8988T (cell line): ENCODE measurements around the gene DNAI2.

Source experiments
- DNase-seq: peaks from one replicate; pipeline ENCODE4 v3.0.0; 2011

Gene DNAI2, protein sequence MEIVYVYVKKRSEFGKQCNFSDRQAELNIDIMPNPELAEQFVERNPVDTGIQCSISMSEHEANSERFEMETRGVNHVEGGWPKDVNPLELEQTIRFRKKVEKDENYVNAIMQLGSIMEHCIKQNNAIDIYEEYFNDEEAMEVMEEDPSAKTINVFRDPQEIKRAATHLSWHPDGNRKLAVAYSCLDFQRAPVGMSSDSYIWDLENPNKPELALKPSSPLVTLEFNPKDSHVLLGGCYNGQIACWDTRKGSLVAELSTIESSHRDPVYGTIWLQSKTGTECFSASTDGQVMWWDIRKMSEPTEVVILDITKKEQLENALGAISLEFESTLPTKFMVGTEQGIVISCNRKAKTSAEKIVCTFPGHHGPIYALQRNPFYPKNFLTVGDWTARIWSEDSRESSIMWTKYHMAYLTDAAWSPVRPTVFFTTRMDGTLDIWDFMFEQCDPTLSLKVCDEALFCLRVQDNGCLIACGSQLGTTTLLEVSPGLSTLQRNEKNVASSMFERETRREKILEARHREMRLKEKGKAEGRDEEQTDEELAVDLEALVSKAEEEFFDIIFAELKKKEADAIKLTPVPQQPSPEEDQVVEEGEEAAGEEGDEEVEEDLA

DNA sequence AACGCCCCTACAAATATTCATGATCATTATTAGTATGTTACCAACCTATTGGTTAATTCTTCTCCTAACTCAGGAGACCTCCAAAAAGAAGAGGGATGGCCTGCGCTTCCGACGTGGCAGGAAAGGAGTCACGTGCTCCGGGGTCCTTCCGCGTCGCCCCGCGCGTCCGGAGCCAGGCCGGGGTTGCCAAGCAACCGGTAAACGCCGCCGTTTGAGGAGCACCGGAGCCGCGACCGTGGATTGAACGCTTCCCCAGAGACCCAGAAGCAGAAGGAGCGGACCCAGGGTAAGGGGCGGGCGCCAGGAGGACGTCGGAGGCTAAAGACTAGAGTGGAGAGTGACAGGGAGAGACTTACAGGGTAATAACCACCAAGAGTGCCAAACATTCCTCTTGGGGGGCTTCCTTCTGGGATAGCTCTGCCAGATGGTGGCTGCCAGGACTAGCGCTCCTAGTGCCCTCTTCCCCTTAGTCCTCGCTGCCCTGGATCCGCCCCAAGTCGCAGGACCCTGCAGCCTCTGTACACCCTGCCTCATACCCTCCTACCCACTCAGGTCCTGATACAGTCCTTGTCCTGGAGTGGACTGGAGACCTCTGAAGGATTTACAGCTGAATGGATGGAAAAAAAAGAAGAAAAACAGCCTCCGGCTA, at the start of gene DNAI2:
Gene DNAI2 (plus strand): TSS at position 175 of the 649 bp plus-strand sequence. CDS start 7,584 bp downstream, outside the sequence.
- no peak for DNase-seq

GRCh38 chr17:74224959-74225725, 48.9 kb upstream of the DNAI2 start:
- no peak for DNase-seq

- no peak for DNase-seq
Measured at GRCh38 chr17:74226252-74226651, 47.8 kb upstream of the DNAI2 start.

- DNase-seq = no peak
Measured at GRCh38 chr17:74227271-74228080, 46.6 kb upstream of the DNAI2 start.

DNA sequence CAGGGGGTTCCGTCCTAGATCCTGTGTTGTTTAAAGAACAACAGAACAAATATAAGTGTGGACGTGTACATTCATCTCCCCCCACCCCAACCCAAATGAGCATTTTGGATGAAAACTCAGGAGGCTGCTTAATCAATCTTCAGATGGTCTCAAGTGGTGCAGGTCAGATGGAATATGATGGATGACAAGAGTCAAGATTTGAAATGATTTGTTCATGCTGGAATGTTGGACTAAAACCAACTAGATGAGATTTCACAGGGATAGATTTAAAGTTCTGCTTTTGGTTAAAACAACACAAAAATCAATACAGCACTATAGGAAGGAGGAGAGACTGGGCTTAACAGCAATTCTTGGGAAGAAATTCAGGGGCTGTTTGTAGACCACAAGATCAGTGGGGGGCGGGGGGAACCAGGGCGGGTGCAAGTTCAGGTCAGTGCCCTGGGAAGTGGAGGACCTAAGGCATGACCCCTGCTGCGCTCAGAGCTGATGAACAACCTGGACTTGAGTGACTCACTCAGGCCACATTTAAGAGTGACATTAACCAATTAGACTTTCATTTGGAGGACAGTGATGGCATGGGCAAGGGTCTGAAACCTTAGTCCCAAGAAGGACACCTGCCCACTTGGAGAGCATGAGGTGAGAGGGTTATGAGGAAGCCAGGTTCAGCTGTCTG, 45.6 kb upstream of the DNAI2 start:
- DNase-seq = no peak

- no peak for DNase-seq
Measured at GRCh38 chr17:74230896-74231295, 43.1 kb upstream of the DNAI2 start.

- DNase-seq = no peak
Measured at GRCh38 chr17:74231928-74232907, 41.8 kb upstream of the DNAI2 start.

GRCh38 chr17:74233937-74234336, 40.1 kb upstream of the DNAI2 start:
- no peak for DNase-seq

DNA sequence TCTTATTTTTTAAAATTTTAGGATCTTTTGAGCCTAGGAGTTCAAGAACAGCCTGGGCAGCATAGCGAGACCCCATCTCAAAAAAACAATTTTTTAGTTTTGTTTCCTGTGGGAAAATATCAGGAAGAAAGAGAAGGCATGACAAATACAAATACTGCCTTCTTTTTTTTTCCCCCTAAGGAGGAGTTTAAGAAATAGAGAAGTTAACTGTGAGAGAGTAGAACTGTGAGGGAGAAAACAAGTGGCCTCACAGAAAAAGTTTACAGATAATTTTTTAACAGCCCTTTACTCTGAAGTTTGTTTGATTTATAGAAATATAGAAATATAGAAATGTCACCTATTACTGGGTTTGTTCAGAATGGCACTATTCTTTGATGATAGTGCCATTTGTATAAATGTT, 39.5 kb upstream of the DNAI2 start:
- no peak for DNase-seq

DNA sequence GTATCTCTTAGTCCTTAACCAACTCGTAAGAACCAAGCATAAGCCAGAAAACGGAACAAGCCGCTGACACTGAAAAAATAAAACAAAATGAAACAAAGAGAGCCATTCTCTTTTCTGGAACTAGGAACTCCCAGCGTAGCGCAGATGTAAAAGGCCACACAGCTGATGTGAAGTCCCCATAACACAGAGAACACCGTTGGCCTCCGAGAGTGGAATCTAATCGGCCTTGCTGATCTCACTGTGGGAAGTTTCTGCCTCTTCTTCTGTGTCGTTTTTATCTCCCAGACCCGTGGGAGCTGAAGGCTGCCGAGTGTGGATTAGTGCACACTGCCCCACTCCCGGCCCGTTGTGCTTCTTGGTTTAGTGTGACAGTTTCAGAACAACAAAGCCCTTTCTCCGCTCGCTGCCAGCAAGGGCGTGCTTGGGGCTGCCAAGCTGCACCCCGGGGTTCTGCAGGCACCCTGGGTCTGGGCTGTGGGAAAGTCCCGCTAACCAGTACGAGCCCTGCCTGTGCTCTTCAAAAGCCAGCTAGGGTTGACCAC, 38.9 kb upstream of the DNAI2 start:
- DNase-seq = no peak

DNA sequence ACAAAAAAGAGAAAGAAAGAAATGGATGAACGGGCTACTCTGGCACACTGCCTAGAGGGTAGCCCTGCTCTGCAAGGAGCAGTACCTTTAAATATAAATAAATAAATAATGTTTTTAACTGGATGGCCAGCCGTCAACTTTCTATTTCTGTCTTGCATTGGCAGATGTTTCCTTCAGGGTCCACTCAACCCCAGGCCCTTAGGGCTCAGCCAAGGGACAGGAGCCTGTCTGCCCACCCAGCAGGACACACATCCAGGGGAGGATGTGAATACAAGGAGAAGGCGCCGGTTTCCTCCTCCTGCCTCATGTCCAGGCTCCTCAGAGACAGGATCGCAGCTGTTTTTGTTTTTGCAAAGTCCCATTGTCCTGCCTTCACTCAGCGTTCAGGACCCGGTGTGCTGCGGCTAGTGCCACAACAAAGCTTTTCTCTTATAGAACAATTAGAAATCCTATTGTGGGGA, 38.1 kb upstream of the DNAI2 start:
- no peak for DNase-seq

DNA sequence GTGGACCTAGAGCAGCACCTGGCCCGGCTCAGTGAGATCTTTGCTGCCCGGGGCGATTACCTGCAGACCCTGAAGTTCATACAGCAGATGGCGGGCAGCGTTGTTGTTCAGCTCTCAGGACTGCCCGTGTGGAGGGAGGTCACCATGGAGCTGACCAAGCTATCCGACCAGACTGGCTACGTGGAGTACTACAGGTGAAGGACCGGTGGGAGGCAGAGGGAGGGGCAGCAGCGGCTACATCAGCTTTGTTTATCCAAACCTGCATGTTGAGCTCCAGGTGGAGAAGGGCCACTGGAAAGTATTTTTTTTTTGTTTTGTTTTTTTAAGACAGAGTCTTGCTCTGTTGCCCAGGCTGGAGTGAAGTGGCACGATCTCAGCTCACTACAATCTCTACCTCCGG, 36.7 kb upstream of the DNAI2 start:
- DNase-seq = no peak

DNA sequence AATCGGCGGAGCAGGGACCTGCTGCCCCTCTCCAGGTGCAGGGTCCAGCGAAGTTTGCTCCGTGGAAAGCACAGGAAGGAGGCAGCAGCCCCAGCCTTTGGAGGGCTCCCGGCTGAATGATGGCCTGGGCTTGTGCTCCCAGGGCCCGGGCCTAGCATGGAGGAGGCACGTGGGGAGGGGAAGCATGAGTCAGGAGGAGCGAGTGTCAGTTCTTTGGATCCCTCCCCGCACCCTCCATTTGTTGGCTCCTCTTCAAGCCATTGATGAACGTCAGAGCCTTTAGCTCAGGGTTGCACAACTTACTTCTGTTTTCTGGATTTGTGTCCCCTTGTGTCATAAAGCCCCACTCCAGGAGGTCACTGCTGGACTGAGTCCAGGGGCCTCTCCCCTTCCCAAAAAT, 34.9 kb upstream of the DNAI2 start:
- DNase-seq = no peak

DNA sequence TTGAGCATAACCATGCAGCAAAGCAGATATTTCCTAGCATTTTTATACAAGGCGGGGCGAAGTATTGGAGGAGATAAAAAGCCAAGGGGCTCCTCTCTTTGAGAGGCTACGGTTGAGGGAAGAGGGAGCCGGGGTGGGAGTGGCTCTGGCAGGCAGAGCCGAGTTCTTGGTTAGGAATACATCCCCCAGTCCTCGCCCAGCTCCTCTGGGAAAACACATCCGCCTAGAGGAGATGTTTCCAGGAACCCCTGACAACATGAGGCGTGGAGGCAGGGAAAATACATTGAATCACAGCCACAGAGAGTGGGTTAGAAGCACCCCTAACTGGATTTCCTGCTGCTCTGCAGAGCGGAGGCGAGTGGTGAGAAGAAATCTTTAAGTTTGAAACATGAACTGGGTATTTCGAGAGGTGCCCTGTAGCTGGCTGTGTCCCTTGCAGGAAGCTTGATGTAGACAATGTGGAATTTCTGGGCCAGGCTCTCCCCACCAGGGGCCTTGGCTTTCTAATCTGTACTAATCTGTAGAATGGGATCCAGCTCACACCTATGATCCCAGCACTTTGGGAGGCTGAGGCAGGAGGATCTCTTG, 33.3 kb upstream of the DNAI2 start:
- no peak for DNase-seq

DNA sequence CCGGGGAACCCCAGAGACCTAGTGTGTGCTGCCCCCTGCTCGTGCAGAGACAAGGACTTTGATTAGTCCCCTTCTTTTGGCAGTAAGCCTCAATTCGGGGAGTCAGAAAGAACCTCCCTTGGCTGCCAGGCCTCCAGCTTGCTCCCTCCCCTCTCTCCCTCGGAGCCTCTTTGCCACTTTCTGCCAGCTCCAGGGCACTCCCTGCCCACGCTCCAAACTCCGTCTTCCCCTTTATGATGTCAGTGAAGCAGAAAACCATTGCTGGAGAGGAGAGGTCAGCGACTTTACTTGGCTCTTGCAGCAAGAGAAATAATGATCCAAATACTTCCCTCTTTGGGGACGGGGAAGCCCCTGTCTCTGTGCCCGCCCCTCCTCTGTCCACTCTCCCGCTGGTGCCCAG, 32.6 kb upstream of the DNAI2 start:
- DNase-seq = no peak

DNA sequence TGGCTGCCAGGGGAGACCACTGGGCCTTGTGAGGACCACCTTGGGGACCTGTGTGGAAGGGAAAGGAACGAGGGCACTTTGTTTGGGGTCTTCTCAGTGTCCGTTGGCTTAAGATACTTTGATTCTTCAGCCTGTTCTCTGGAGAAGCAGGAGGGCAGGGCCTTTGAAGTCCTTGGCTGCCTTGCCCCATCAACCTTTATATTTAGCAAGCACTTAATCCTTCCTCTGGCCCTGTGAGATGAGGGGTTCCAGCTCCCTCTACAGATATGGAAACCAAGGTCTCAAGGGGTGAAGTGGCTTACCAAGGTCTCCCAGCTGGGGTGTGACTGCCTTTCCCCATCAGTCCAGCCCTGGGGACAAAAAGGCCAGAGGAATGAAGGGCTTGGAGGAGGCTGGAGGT, 32.2 kb upstream of the DNAI2 start:
- DNase-seq = no peak

DNA sequence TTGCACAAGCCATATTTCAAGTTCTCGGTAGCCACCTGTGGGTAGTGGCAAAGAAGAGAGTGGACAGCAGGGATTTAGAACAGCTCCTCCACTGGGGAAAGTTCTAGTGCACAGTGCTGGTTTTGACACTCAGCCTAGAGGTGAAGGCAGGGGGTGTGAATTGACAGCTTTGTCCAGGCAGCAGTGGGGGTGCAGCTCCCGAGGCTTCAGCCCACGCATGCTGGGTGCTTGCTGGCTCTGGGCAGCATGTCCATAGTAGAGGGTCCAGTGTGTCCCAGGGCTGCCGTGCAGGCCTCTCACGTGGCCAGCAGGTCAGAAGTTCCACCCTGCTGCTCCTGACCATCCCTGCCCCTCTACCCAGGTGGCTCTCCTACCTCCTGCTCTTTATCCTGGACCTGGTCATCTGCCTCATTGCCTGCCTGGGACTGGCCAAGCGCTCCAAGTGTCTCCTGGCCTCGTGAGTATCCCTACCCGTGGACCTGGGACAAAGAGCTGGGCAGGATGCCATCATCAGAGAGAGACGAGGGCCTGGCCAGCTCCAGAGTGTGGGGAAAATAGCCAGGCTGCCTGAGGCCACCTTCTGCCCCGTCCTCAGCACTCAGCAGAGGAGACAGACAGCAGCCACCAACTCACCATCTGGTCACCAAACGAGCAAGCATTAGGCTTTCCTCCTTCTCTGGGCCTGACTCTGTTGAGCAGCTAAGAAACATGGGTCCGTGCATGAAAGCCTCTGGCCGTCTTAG, 30.9 kb upstream of the DNAI2 start:
- no peak for DNase-seq

- no peak for DNase-seq
Measured at GRCh38 chr17:74244128-74244527, 29.9 kb upstream of the DNAI2 start.

- no peak for DNase-seq
Measured at GRCh38 chr17:74244548-74244947, 29.5 kb upstream of the DNAI2 start.
